HepG2 (cell line): ENCODE measurements around the gene ZNF644. TPM values are rescaled to one million over a fixed set of nuclear protein-coding genes. Genes with fewer than 3 reads are reported as not detected.
A peak's percentile ranks its signal among the peaks of the same experiment; 100 is the strongest.

ENCODE experiments used
- FOXP4 ChIP-seq: sonication (generic); formaldehyde crosslinking; IDR thresholded peaks from 2 replicates; pipeline ENCODE4 v1.4.0; 2020; ENCODE audit warnings: missing genetic modification reagents
- HDAC6 ChIP-seq: fragments of 200-600 bp; sonication (generic); IDR thresholded peaks from 2 replicates; pipeline ENCODE4 v1.7.0; 2017; ENCODE audit warnings: mild to moderate bottlenecking, antibody characterized with exemption, low read length, low read depth
- HNRNPL ChIP-seq: fragments of 200-400 bp; formaldehyde crosslinking; IDR thresholded peaks from 2 replicates; pipeline ENCODE4 v1.6.1; 2017; ENCODE audit warnings: mild to moderate bottlenecking, low read depth, low read length
- JUN ChIP-seq: sonication (generic); formaldehyde crosslinking; IDR thresholded peaks from 2 replicates; pipeline ENCODE4 v1.4.0; 2020; ENCODE audit warnings: mild to moderate bottlenecking, missing genetic modification reagents
- KDM4B ChIP-seq: sonication (generic); formaldehyde crosslinking; IDR thresholded peaks from 2 replicates; pipeline ENCODE4 v1.4.0; 2020; ENCODE audit warnings: missing genetic modification reagents
- MAFG ChIP-seq: sonication (generic); formaldehyde crosslinking; IDR thresholded peaks from 2 replicates; pipeline ENCODE4 v1.5.1; 2020; ENCODE audit warnings: mild to moderate bottlenecking, missing genetic modification reagents
- MIXL1 ChIP-seq: IDR thresholded peaks from 2 replicates; pipeline ENCODE4 v1.6.1; 2016
- MXD3 ChIP-seq: IDR thresholded peaks from 2 replicates; pipeline ENCODE4 v1.6.1; 2016; ENCODE audit warnings: mild to moderate bottlenecking, missing biosample characterization, missing genetic modification reagents
- MYC ChIP-seq: sonication (generic); formaldehyde crosslinking; IDR thresholded peaks from 2 replicates; pipeline ENCODE4 v1.9.0; 2021; ENCODE audit warnings: missing genetic modification reagents, borderline replicate concordance
- RORA ChIP-seq: sonication (generic); formaldehyde crosslinking; IDR thresholded peaks from 2 replicates; pipeline ENCODE4 v1.5.0; 2020; ENCODE audit warnings: mild to moderate bottlenecking, missing genetic modification reagents, moderate library complexity
- SP140L ChIP-seq: sonication (generic); formaldehyde crosslinking; IDR thresholded peaks from 2 replicates; pipeline ENCODE4 v1.4.0; 2020; ENCODE audit warnings: missing genetic modification reagents, borderline replicate concordance
- TEAD2 ChIP-seq: sonication (generic); formaldehyde crosslinking; IDR thresholded peaks from 2 replicates; pipeline ENCODE4 v1.9.0; 2021; ENCODE audit warnings: missing genetic modification reagents
- ZIK1 ChIP-seq: sonication (generic); formaldehyde crosslinking; IDR thresholded peaks from 2 replicates; pipeline ENCODE4 v1.5.0; 2020; ENCODE audit warnings: mild to moderate bottlenecking, low read depth, missing genetic modification reagents, borderline replicate concordance
- ZNF354B ChIP-seq: sonication (generic); formaldehyde crosslinking; IDR thresholded peaks from 2 replicates; pipeline ENCODE4 v1.8.0; 2022; ENCODE audit warnings: mild to moderate bottlenecking, missing genetic modification reagents
- ZNF597 ChIP-seq: sonication (generic); formaldehyde crosslinking; IDR thresholded peaks from 2 replicates; pipeline ENCODE4 v1.5.0; 2020; ENCODE audit warnings: missing genetic modification reagents
- ZNF766 ChIP-seq: sonication (generic); formaldehyde crosslinking; IDR thresholded peaks from 2 replicates; pipeline ENCODE4 v1.5.0; 2020; ENCODE audit warnings: missing genetic modification reagents, borderline replicate concordance
- ZNF816 ChIP-seq: sonication (generic); formaldehyde crosslinking; IDR thresholded peaks from 2 replicates; pipeline ENCODE4 v1.8.0; 2022; ENCODE audit warnings: missing genetic modification reagents, mild to moderate bottlenecking, borderline replicate concordance
- ZNF850 ChIP-seq: sonication (generic); formaldehyde crosslinking; conservative IDR thresholded peaks from 2 replicates; pipeline ENCODE4 v1.9.0; 2021; ENCODE audit warnings: mild to moderate bottlenecking, missing genetic modification reagents
- polyA plus RNA-seq, 8 experiments: library from polyadenylated mRNA; depleted of rRNA in 3 of 8; stranded (reverse) in 7 of 8; unstranded in 1 of 8; fragments of >200 nt; fragmentation: Illumina TruSeq in 4 of 8; extraction: Trizol in 4 of 8; gene quantifications; 2 replicates each; pipeline versions ENCODE4 v1.2.1 to v1.2.3, GENCODE V29; 2011 to 2016; ENCODE audit warnings: low read depth in 4 of 8, missing spikeins in 1 of 8, mixed read lengths in 1 of 8; ENCODE audit not compliant: insufficient read depth in 1 of 8
- total RNA-seq, 5 experiments: library from RNA; depleted of rRNA; stranded (reverse); fragments of >200 nt; fragmentation: Illumina TruSeq; extraction: Trizol; gene quantifications; 2 replicates each; pipeline ENCODE4 v1.2.3, GENCODE V29; 2016; ENCODE audit warnings: low read depth in 1 of 5
- TF ChIP-seq, protein P1 (sequence below): sonication (generic); formaldehyde crosslinking; IDR thresholded peaks from 2 replicates; pipeline ENCODE4 v1.5.0; 2020; ENCODE audit warnings: mild to moderate bottlenecking, missing genetic modification reagents
- TF ChIP-seq, protein P2 (sequence below): sonication (generic); formaldehyde crosslinking; conservative IDR thresholded peaks from 2 replicates; pipeline ENCODE4 v1.4.0; 2020; ENCODE audit warnings: mild to moderate bottlenecking, missing genetic modification reagents, moderate library complexity

Gene ZNF644
- total and polyA plus RNA-seq, 2 of the 13 experiments (the other 11 are each of a cell fraction or from before 2014, with no cell fraction given): 17.7 to 51.7 TPM

DNA sequence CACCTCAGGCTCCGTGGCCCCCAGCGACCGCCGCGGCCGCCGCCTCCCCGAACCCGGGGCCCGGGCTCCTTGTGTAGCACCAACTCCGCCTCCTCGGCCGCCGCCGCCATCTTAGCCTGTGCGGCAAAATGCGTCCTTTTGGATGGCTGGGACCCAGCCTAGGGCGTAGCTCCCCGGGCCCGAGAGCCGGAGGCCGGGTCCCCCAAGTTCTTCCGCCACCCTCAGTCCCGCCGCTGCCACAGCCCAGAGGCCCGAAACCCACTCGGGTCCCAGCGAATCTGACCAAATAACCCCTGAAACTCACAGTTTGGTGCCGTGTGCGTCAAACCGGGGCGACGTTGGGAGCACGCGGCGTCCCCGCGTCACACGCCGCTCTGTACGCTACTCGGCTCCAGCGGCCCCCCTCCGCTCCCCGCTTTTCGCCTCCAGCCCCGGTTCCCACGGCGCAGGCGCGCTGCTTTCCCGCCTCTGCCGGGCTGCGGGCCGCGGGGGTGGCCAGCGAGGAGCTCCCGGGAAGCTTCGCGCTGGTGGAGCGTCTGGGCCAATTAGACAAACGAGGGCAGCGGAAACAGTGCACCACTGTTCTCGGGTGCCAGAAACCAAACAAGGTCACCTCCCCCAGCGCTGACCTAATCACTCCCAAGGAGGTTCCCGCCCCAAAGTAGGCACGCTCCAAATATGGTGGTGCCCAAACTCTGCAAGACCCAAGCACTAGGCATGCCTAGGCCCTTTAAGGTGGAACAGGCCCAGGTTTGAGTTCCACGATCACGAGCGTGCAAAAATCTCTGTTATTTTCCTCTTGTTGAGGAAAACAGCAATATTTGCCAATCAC, at the start of gene ZNF644 (continued):
- TF ChIP-seq, protein P1, sequence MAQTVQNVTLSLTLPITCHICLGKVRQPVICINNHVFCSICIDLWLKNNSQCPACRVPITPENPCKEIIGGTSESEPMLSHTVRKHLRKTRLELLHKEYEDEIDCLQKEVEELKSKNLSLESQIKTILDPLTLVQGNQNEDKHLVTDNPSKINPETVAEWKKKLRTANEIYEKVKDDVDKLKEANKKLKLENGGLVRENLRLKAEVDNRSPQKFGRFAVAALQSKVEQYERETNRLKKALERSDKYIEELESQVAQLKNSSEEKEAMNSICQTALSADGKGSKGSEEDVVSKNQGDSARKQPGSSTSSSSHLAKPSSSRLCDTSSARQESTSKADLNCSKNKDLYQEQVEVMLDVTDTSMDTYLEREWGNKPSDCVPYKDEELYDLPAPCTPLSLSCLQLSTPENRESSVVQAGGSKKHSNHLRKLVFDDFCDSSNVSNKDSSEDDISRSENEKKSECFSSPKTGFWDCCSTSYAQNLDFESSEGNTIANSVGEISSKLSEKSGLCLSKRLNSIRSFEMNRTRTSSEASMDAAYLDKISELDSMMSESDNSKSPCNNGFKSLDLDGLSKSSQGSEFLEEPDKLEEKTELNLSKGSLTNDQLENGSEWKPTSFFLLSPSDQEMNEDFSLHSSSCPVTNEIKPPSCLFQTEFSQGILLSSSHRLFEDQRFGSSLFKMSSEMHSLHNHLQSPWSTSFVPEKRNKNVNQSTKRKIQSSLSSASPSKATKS: no peak
- TF ChIP-seq SP140L: peak; percentile 65; the same call in 1 of the 2 replicates
- peak; percentile 70; the same call in 1 of the 2 replicates for TF ChIP-seq TEAD2 (CRISPR knock-in tag)
- TF ChIP-seq HDAC6: no peak
- TF ChIP-seq, protein P2, sequence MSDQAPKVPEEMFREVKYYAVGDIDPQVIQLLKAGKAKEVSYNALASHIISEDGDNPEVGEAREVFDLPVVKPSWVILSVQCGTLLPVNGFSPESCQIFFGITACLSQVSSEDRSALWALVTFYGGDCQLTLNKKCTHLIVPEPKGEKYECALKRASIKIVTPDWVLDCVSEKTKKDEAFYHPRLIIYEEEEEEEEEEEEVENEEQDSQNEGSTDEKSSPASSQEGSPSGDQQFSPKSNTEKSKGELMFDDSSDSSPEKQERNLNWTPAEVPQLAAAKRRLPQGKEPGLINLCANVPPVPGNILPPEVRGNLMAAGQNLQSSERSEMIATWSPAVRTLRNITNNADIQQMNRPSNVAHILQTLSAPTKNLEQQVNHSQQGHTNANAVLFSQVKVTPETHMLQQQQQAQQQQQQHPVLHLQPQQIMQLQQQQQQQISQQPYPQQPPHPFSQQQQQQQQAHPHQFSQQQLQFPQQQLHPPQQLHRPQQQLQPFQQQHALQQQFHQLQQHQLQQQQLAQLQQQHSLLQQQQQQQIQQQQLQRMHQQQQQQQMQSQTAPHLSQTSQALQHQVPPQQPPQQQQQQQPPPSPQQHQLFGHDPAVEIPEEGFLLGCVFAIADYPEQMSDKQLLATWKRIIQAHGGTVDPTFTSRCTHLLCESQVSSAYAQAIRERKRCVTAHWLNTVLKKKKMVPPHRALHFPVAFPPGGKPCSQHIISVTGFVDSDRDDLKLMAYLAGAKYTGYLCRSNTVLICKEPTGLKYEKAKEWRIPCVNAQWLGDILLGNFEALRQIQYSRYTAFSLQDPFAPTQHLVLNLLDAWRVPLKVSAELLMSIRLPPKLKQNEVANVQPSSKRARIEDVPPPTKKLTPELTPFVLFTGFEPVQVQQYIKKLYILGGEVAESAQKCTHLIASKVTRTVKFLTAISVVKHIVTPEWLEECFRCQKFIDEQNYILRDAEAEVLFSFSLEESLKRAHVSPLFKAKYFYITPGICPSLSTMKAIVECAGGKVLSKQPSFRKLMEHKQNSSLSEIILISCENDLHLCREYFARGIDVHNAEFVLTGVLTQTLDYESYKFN (CRISPR knock-in tag): peak; percentile 60
- peak; percentile 72 for TF ChIP-seq KDM4B (CRISPR knock-in tag)
- TF ChIP-seq ZNF597: no peak
- TF ChIP-seq JUN (CRISPR knock-in tag): peak; percentile 84
- no peak; the same call in 1 of the 2 replicates for TF ChIP-seq HNRNPL
- TF ChIP-seq ZNF354B: peak; percentile 81; the same call in 1 of the 2 replicates
- no peak for TF ChIP-seq RORA
- peak; percentile 55; the same call in 1 of the 2 replicates for TF ChIP-seq MAFG
- peak; percentile 81 for TF ChIP-seq MYC (CRISPR knock-in tag)
- TF ChIP-seq MIXL1 (CRISPR knock-in tag): peak; percentile 91
- peak; percentile 90 for TF ChIP-seq MXD3 (CRISPR knock-in tag)
- 0 out of 2 replicates have a peak, but pooled peaks have one; percentile 77 for TF ChIP-seq ZNF850
- peak; percentile 95; the same call in 1 of the 2 replicates for TF ChIP-seq ZIK1 (CRISPR knock-in tag)
- TF ChIP-seq ZNF816 (CRISPR knock-in tag): peak; percentile 93
- TF ChIP-seq ZNF766 (CRISPR knock-in tag): peak; percentile 94
- peak; percentile 7; the same call in 1 of the 2 replicates for TF ChIP-seq FOXP4 (CRISPR knock-in tag)
